ENCODE data around the gene PPIP5K2.

DNA sequence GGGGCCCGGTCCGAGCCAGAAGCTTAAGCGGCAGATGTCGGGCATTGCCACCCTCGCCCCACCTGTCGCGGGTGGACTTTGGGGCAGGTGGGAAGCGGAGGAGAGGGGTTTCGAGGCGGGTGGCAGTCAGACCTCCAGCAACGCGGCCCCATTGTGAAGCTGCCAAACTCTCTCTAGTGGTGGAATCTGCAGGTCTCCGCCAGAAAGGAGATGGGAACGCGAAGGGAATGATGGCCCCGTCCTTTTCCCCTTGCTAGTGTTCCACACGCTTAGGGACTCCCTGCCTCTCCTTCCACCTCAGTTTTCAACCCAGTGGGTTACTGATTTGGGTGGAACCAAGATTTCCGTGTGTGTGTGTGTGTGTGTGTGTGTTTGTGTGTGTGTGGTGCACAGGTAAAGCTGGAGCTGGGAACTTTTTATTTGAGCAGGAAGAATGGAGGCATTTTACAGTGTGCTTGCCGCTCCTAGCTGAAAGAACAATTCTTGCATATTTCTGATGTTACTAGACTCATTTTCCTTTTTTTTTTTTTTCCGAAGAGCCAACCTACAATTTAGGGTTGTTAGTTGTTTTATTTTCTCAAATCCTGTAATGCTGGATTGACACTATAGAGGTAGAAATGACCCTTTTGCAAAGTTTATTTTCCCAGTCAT lies 139.7 kb downstream of the PPIP5K2 start:
- TF ChIP-seq EZH2 (optimal IDR thresholded peaks at IDR 0.05; ENCODE audit: low read depth, low read length): no peak
- TF ChIP-seq, protein P1, sequence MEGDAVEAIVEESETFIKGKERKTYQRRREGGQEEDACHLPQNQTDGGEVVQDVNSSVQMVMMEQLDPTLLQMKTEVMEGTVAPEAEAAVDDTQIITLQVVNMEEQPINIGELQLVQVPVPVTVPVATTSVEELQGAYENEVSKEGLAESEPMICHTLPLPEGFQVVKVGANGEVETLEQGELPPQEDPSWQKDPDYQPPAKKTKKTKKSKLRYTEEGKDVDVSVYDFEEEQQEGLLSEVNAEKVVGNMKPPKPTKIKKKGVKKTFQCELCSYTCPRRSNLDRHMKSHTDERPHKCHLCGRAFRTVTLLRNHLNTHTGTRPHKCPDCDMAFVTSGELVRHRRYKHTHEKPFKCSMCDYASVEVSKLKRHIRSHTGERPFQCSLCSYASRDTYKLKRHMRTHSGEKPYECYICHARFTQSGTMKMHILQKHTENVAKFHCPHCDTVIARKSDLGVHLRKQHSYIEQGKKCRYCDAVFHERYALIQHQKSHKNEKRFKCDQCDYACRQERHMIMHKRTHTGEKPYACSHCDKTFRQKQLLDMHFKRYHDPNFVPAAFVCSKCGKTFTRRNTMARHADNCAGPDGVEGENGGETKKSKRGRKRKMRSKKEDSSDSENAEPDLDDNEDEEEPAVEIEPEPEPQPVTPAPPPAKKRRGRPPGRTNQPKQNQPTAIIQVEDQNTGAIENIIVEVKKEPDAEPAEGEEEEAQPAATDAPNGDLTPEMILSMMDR (IDR thresholded peaks at IDR 0.05; ENCODE audit: low read length): no peak
- no peak for TF ChIP-seq EZH2phosphoT487 (IDR thresholded peaks at IDR 0.05; ENCODE audit: low read length)
